IPS DF 6.9 (cell line): ENCODE results near the gene GTPBP1.

Source experiments
- DNase-seq: peaks from one replicate; pipeline ENCODE4 v3.0.0-alpha.2; 2013; ENCODE audit warnings: low read depth, low spot score
- H3K27ac ChIP-seq: one replicate; pipeline ENCODE4 v1.5.1; 2013; ENCODE audit warnings: low read length, control low read depth
- H3K27me3 ChIP-seq: 2 replicates; pipeline ENCODE4 v1.6.1; 2013; ENCODE audit warnings: mild to moderate bottlenecking, low read length; ENCODE audit not compliant: control insufficient read depth, insufficient read depth
- H3K36me3 ChIP-seq: 2 replicates; pipeline ENCODE4 v1.6.1; 2013; ENCODE audit warnings: low read length; ENCODE audit not compliant: control insufficient read depth, insufficient read depth
- H3K4me1 ChIP-seq: 2 replicates; pipeline ENCODE4 v1.6.1; 2013; ENCODE audit warnings: low read length; ENCODE audit not compliant: control insufficient read depth, insufficient read depth
- H3K4me3 ChIP-seq: 2 replicates; pipeline ENCODE4 v1.5.1; 2013; ENCODE audit warnings: mild to moderate bottlenecking, low read length
- H3K9me3 ChIP-seq: 2 replicates; pipeline ENCODE4 v1.6.1; 2013; ENCODE audit warnings: low read length, inconsistent platforms; ENCODE audit not compliant: control insufficient read depth, insufficient read depth
- WGBS: extraction: QIAGEN DNeasy Blood & Tissue Kit; methylation state at CpG from one replicate; pipeline ENCODE4 v1.1.7; 2013; ENCODE audit warnings: mixed read lengths, missing lambda C conversion rate; ENCODE audit not compliant: insufficient read length, insufficient coverage; 5-methylcytosine and 5-hydroxymethylcytosine counted together

The GTPBP1 gene

GRCh38 chr22:38715176-38715764 is 9.5 kb downstream of the GTPBP1 start:
- Histone ChIP-seq H3K4me1 (peaks cover 1% of the 10 kb centered on the region; the same call in 1 of the 2 replicates), H3K27me3 (no peaks in the 10 kb centered on the region), H3K27ac (no peak overlapping the region), H3K36me3 (peaks cover 7% of the 10 kb centered on the region), H3K4me3 (no peak overlapping the region), H3K9me3 (no peaks in the 10 kb centered on the region)
- WGBS: no CpG with 5 or more reads among the region's 9 CpGs
- no peak for DNase-seq

DNA sequence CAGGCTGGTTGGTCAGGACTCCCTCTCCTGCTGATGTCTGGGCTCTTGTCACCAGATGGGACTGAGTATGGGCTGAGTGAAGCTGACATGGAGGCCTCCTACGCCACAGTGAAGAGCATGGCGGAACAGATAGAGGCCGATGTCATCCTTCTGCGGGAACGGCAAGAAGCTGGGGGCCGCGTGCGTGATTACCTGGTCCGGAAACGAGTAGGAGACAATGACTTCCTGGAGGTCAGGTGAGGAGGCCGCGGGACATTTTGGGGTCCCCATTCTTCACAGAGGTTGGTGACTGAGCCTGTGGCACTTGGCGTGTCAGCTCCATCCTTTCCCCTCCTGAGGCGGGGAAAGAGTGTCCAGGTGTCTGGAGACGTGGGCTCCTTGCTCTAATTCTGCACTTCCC is 10.1 kb downstream of the GTPBP1 start:
- Histone ChIP-seq H3K36me3 (peaks cover 7% of the 10 kb centered on the region), H3K4me1 (peaks cover 1% of the 10 kb centered on the region; the same call in 1 of the 2 replicates), H3K27ac (no peak overlapping the region), H3K4me3 (no peak overlapping the region), H3K27me3 (no peaks in the 10 kb centered on the region), H3K9me3 (no peaks in the 10 kb centered on the region)
- DNase-seq: no peak
- no CpG with 5 or more reads among the region's 15 CpGs for WGBS

DNA sequence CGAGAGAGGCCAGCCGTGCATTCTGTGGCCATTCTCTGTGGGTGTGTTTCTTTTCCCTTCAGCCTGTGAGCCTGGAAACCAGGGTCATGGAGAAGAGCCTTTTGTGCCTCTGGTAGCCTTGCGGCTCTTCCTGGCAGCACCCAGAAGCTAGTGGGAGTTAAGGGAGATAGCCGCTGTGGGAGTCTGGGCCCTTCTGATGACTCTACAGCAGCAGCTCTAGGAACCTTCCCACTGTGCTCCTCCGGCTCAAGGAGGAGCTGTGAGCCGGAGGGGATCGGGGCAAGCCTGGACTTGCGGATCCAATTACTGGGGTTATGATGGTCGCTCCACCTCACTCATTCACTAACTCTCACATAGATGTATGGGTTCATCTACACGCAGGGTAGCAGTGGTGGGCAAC is 10.5 kb downstream of the GTPBP1 start:
- Histone ChIP-seq H3K27me3 (no peaks in the 10 kb centered on the region), H3K9me3 (no peaks in the 10 kb centered on the region), H3K4me3 (no peak overlapping the region), H3K4me1 (peaks cover 1% of the 10 kb centered on the region; the same call in 1 of the 2 replicates), H3K27ac (no peak overlapping the region), H3K36me3 (peaks cover 7% of the 10 kb centered on the region)
- no peak for DNase-seq
- no CpG with 5 or more reads among the region's 10 CpGs for WGBS

- H3K36me3 ChIP-seq: peaks cover 10% of the 10 kb centered on the region
- H3K27me3 ChIP-seq: no peaks in the 10 kb centered on the region
- H3K27ac ChIP-seq: no peak overlapping the region
- no peaks in the 10 kb centered on the region for H3K9me3 ChIP-seq
- peaks cover 1% of the 10 kb centered on the region; the same call in 1 of the 2 replicates for H3K4me1 ChIP-seq
- DNase-seq: no peak
- H3K4me3 ChIP-seq: no peak overlapping the region
- no CpG with 5 or more reads among the region's 9 CpGs for WGBS
These were observed 11.1 kb downstream of the GTPBP1 start for GRCh38 chr22:38716826-38717225.

GRCh38 chr22:38717244-38717643 is 11.5 kb downstream of the GTPBP1 start:
- Histone ChIP-seq H3K4me3 (no peak overlapping the region), H3K9me3 (no peaks in the 10 kb centered on the region), H3K36me3 (peaks cover 10% of the 10 kb centered on the region), H3K27me3 (no peaks in the 10 kb centered on the region), H3K27ac (no peak overlapping the region), H3K4me1 (peaks cover 1% of the 10 kb centered on the region; the same call in 1 of the 2 replicates)
- WGBS: no CpG with 5 or more reads among the region's 6 CpGs
- no peak for DNase-seq

DNA sequence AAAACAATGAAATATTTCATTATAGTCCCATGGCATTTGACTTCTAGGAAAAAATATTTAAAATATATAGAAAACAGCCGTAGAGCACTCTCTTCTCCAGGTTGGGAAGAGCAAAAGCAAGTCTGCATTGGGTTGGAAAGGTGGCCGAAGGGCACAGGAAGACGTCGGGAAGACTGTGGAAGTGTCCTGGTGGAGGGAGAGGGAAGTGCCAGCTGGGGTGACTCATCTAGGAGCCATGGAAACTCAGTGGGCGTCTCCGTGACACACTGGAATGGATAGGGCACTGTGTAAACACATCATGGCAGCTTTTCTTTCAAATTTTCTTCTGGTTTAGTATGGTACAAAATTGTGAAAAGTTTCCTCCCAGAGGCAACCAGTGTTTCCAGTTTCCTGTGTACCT is 12.7 kb downstream of the GTPBP1 start:
- no peak for DNase-seq
- no CpG with 5 or more reads among the region's 6 CpGs for WGBS

GRCh38 chr22:38719196-38719595 is 13.5 kb downstream of the GTPBP1 start:
- H3K27ac ChIP-seq: no peak overlapping the region
- no CpG with 5 or more reads among the region's 6 CpGs for WGBS

More for the DNA sequence above, 12.7 kb downstream of the GTPBP1 start:
- Histone ChIP-seq H3K9me3 (no peaks in the 10 kb centered on the region), H3K4me3 (no peak overlapping the region), H3K27me3 (no peaks in the 10 kb centered on the region), H3K27ac (no peak overlapping the region), H3K4me1 (no peaks in the 10 kb centered on the region), H3K36me3 (peaks cover 12% of the 10 kb centered on the region)

GRCh38 chr22:38720350-38720749 is 14.6 kb downstream of the GTPBP1 start:
- H3K27me3 ChIP-seq: no peaks in the 10 kb centered on the region
- WGBS: no CpG with 5 or more reads among the region's 3 CpGs
- no peak for DNase-seq
- H3K4me3 ChIP-seq: no peak overlapping the region
- no peak overlapping the region for H3K27ac ChIP-seq
- peaks cover 27% of the 10 kb centered on the region for H3K36me3 ChIP-seq
- no peaks in the 10 kb centered on the region for H3K4me1 ChIP-seq
- no peaks in the 10 kb centered on the region for H3K9me3 ChIP-seq

More at GRCh38 chr22:38719196-38719595, 13.5 kb downstream of the GTPBP1 start:
- Histone ChIP-seq H3K36me3 (peaks cover 19% of the 10 kb centered on the region), H3K27me3 (no peaks in the 10 kb centered on the region), H3K4me3 (no peak overlapping the region), H3K4me1 (no peaks in the 10 kb centered on the region), H3K9me3 (no peaks in the 10 kb centered on the region)
- no peak for DNase-seq

DNA sequence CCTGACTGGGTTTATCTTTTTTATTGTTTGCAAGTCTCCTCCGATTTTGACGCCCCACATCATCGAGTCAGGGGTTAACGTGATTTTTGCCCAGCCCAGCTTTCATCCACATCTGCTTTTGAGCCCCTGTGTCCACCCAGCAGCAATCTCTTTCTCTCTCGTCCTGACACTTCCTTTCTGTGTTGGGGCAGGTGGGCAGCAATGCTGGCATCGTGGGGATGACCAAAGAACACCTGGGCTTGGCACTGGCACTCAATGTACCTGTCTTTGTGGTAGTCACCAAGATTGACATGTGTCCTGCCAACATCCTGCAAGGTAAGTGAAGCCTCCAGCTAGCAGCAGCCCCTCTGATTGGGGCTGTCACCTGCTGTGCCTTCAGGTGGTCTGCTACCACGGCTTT is 15.8 kb downstream of the GTPBP1 start:
- no CpG with 5 or more reads among the region's 7 CpGs for WGBS
- Histone ChIP-seq H3K4me1 (no peaks in the 10 kb centered on the region), H3K4me3 (no peak overlapping the region), H3K27me3 (no peaks in the 10 kb centered on the region), H3K9me3 (no peaks in the 10 kb centered on the region), H3K36me3 (peaks cover 32% of the 10 kb centered on the region), H3K27ac (no peak overlapping the region)
- no peak for DNase-seq

DNA sequence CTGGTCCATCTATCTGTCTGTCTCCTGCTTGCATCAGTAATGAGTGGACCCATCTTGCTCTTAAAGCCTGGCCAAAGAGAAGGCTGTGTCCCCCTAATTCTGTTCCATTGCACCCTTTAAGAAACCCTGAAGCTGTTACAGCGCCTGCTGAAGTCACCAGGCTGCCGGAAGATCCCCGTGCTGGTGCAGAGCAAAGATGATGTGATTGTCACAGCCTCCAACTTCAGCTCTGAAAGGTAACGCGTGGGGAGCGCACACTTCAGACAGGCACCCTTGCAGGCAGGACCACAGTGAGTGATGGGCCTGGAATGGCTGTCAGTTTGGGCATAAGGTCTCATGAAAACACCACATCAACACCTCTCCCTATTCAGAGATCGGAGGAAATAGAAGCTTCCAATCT is 18.4 kb downstream of the GTPBP1 start:
- no CpG with 5 or more reads among the region's 7 CpGs for WGBS
- Histone ChIP-seq H3K36me3 (peaks cover 59% of the 10 kb centered on the region), H3K27ac (no peak overlapping the region)

GRCh38 chr22:38724926-38725571 is 19.3 kb downstream of the GTPBP1 start:
- Histone ChIP-seq H3K27me3 (no peaks in the 10 kb centered on the region), H3K4me1 (no peaks in the 10 kb centered on the region), H3K4me3 (no peak overlapping the region), H3K27ac (no peak overlapping the region), H3K9me3 (no peaks in the 10 kb centered on the region), H3K36me3 (peaks cover 66% of the 10 kb centered on the region)
- DNase-seq: no peak
- no CpG with 5 or more reads among the region's 3 CpGs for WGBS

More for the DNA sequence above, 18.4 kb downstream of the GTPBP1 start:
- no peaks in the 10 kb centered on the region for H3K9me3 ChIP-seq
- no peaks in the 10 kb centered on the region for H3K4me1 ChIP-seq
- no peaks in the 10 kb centered on the region for H3K27me3 ChIP-seq
- H3K4me3 ChIP-seq: no peak overlapping the region
- DNase-seq: no peak
